Panc1 (cell line): ENCODE results near the gene BPIFA3. TPM values are rescaled to one million over a fixed set of nuclear protein-coding genes. Genes with fewer than 3 reads are reported as not detected.

Source experiments
- ATAC-seq: fragments of 200-7000 bp; cut with Tn5 transposase; 2 replicates; pipeline ENCODE4 v1.9.1; 2020; ENCODE audit warnings: mild to moderate bottlenecking, moderate library complexity
- BruUV-seq: library from RNA; stranded (reverse); fragments of 400-500 nt; replicated peaks from 2 replicates; lab custom pipeline; 2021; lab: Mats Ljungman, UMichigan
- CTCF ChIA-PET: fragments of 300-600 bp; sonication (Branson Sonifier 250); formaldehyde crosslinking; loops from one replicate; lab custom pipeline; 2022; ENCODE audit warnings: antibody characterized with exemption; lab: Charles Lee
- POLR2A ChIA-PET: fragments of 300-600 bp; sonication (Branson Sonifier 250); formaldehyde crosslinking; loops from one replicate; lab custom pipeline; 2022; ENCODE audit warnings: antibody characterized with exemption; lab: Charles Lee
- DNase-seq: peaks from one replicate; pipeline ENCODE4 v3.0.0-alpha.2; 2010; ENCODE audit warnings: low read depth, low spot score
- H3K27ac ChIP-seq: 2 replicates; pipeline ENCODE4 v1.5.1; 2011; ENCODE audit warnings: mild to moderate bottlenecking, low read length, inconsistent platforms
- H3K27me3 ChIP-seq: fragments of 200-500 bp; sonication (Bioruptor generic); 2 replicates; pipeline ENCODE4 v1.6.0; 2014; ENCODE audit warnings: low read length, inconsistent platforms; ENCODE audit not compliant: control insufficient read depth, insufficient read depth
- H3K36me3 ChIP-seq: fragments of 200-500 bp; sonication (Bioruptor generic); 2 replicates; pipeline ENCODE4 v1.5.1; 2014; ENCODE audit warnings: inconsistent platforms, mild to moderate bottlenecking, low read length, moderate library complexity; ENCODE audit not compliant: control insufficient read depth, insufficient read depth
- H3K4me1 ChIP-seq: 2 replicates; pipeline ENCODE4 v1.5.1; 2011; ENCODE audit warnings: inconsistent platforms, mild to moderate bottlenecking, low read length, moderate library complexity; ENCODE audit not compliant: control insufficient read depth, insufficient read depth
- H3K4me3 ChIP-seq, 2 experiments: 2 replicates each; pipeline ENCODE4 v1.5.1; 2011 to 2012; ENCODE audit warnings: low read depth in 2 of 2, low read length in 2 of 2, mild to moderate bottlenecking in 2 of 2, inconsistent platforms in 1 of 2, moderate library complexity in 1 of 2
- H3K9me3 ChIP-seq: fragments of 200-500 bp; sonication (Bioruptor generic); 2 replicates; pipeline ENCODE4 v1.5.1; 2014; ENCODE audit warnings: low read depth, mild to moderate bottlenecking, inconsistent platforms, low read length, moderate library complexity; ENCODE audit not compliant: control insufficient read depth, insufficient read depth
- CTCF ChIP-seq: fragments of 450-650 bp; IDR thresholded peaks from 2 replicates; pipeline ENCODE4 v1.5.1; 2017; ENCODE audit warnings: mild to moderate bottlenecking
- POLR2AphosphoS5 ChIP-seq: IDR thresholded peaks from 2 replicates; pipeline ENCODE4 v1.6.1; 2012; ENCODE audit warnings: mild to moderate bottlenecking, low read depth, low read length, moderate library complexity
- REST ChIP-seq, 2 experiments: IDR thresholded peaks; 2 replicates each; pipeline ENCODE4 v1.6.1; 2011 to 2012; ENCODE audit warnings: low read depth in 2 of 2, control low read depth in 1 of 2, low read length in 1 of 2, mild to moderate bottlenecking in 1 of 2, moderate library complexity in 1 of 2; ENCODE audit not compliant: insufficient read depth in 1 of 2
- SIN3A ChIP-seq: IDR thresholded peaks from 2 replicates; pipeline ENCODE4 v1.6.1; 2012; ENCODE audit warnings: low read depth, mild to moderate bottlenecking, low read length, moderate library complexity, borderline replicate concordance; ENCODE audit not compliant: insufficient read depth
- TCF7L2 ChIP-seq: IDR thresholded peaks from 2 replicates; pipeline ENCODE4 v1.6.1; 2011; ENCODE audit warnings: mild to moderate bottlenecking, low read depth, low read length, inconsistent platforms
- in situ Hi-C: cut with HindIII; loops from 2 replicates; pipeline ENCODE4 v1.10.0; 2016; ENCODE audit warnings: low sequenced_read_pairs, low pct_unique_long_range_greater_than_20kb
- intact Hi-C: fragments of 100-400 bp; cut with micrococcal nuclease; formaldehyde crosslinking; loops from one replicate; pipeline ENCODE4 v1.10.0; 2022; ENCODE audit not compliant: unreplicated experiment
- total RNA-seq: library from RNA; stranded (reverse); gene quantifications from one replicate; pipeline ENCODE4 v1.2.1, GENCODE V29; 2021; ENCODE audit not compliant: unreplicated experiment

BPIFA3 gene
- total RNA-seq, 1 experiment from 2014 or later = not detected

GRCh38 chr20:33177866-33178265 is 39.3 kb upstream of the BPIFA3 start:
- no TSS peak for BruUV-seq
- Histone ChIP-seq H3K36me3 (no peaks in the 10 kb centered on the region), H3K4me3 (no peak overlapping the region), H3K9me3 (no peaks in the 10 kb centered on the region), H3K27ac (no peak overlapping the region), H3K4me1 (no peaks in the 10 kb centered on the region), H3K27me3 (no peaks in the 10 kb centered on the region)
- no peak for DNase-seq
- no peak for ATAC-seq
- TF ChIP-seq REST (IDR thresholded peaks at IDR 0.05; ENCODE audit: insufficient read depth in 1 of 2, low read depth in 2 of 2, low read length in 1 of 2) (no peak), CTCF (no peak), TCF7L2 (no peak), POLR2AphosphoS5 (no peak), SIN3A (no peak)
- CTCF ChIA-PET = no interaction called here
- intact Hi-C loops = no loop called here
- POLR2A ChIA-PET = no interaction called here
- in situ Hi-C loops = no loop called here

- no peak for DNase-seq
- TF ChIP-seq SIN3A (no peak), CTCF (no peak), REST (IDR thresholded peaks at IDR 0.05; ENCODE audit: insufficient read depth in 1 of 2, low read depth in 2 of 2, low read length in 1 of 2) (no peak), POLR2AphosphoS5 (no peak), TCF7L2 (no peak)
- ATAC-seq = no peak
- Histone ChIP-seq H3K27ac (no peak overlapping the region), H3K4me3 (no peak overlapping the region), H3K9me3 (no peaks in the 10 kb centered on the region), H3K4me1 (no peaks in the 10 kb centered on the region), H3K36me3 (no peaks in the 10 kb centered on the region), H3K27me3 (no peaks in the 10 kb centered on the region)
- CTCF ChIA-PET = no interaction called here
- in situ Hi-C loops (no loop called here), intact Hi-C loops (no loop called here)
- POLR2A ChIA-PET = no interaction called here
- no TSS peak for BruUV-seq
These were observed 38.4 kb upstream of the BPIFA3 start for GRCh38 chr20:33178726-33179125.
